Caki2 (cell line): ENCODE measurements around the gene ADAMTS8. TPM values are rescaled to one million over a fixed set of nuclear protein-coding genes. Genes with fewer than 3 reads are reported as not detected.
"Not testable (repeated sequence)": the region's sequence is repeated elsewhere in the genome, so short reads cannot be mapped to it uniquely, and the experiment has no call there.

Experiments used
- DNase-seq: peaks from one replicate; pipeline ENCODE4 v3.0.0-alpha.2; 2015; ENCODE audit warnings: low read depth
- in situ Hi-C: cut with HindIII; loops from 2 replicates; pipeline ENCODE4 v1.10.0; 2016; ENCODE audit warnings: low sequenced_read_pairs, low pct_unique_long_range_greater_than_20kb, mixed read lengths
- total RNA-seq: library from RNA; depleted of rRNA; stranded (reverse); fragments of >200 nt; shearing (Covaris generic); gene quantifications from 2 replicates; pipeline ENCODE4 v1.2.3, GENCODE V29; 2014; ENCODE audit warnings: low replicate concordance

The ADAMTS8 gene
- total RNA-seq, 1 experiment from 2014 or later: 0.74 TPM

GRCh38 chr11:130445788-130446187 is 17.4 kb upstream of the ADAMTS8 start:
- in situ Hi-C loops: no loop called here
- no peak for DNase-seq

DNA sequence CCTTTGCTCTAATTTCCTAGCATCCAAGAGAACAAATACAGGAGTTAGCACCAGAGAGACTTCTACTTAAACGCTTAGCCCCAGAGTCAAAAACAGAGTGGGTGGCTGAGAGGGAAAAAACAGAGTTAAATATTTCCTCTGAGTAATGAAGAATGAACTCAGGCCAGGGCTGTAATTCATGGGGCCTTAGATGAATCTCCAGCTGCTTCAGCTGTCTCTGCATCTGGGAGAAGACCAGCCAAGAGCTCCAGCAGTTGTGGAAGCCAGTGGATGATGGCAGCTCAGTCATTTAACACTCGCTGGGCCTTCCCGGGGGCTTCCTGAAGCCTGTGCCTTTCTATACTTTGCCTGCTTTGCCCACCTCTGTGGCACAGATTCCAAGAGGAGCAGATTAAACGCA is 14.3 kb upstream of the ADAMTS8 start:
- in situ Hi-C loops: no loop called here
- DNase-seq: no peak

- in situ Hi-C loops: no loop called here
- no peak for DNase-seq
Measured at GRCh38 chr11:130441719-130442118, 13.3 kb upstream of the ADAMTS8 start.

- in situ Hi-C loops: no loop called here
- no peak for DNase-seq
Measured at GRCh38 chr11:130439876-130440275, 11.5 kb upstream of the ADAMTS8 start.

GRCh38 chr11:130439160-130439519 is 10.7 kb upstream of the ADAMTS8 start:
- no peak for DNase-seq
- in situ Hi-C loops: no loop called here

DNA sequence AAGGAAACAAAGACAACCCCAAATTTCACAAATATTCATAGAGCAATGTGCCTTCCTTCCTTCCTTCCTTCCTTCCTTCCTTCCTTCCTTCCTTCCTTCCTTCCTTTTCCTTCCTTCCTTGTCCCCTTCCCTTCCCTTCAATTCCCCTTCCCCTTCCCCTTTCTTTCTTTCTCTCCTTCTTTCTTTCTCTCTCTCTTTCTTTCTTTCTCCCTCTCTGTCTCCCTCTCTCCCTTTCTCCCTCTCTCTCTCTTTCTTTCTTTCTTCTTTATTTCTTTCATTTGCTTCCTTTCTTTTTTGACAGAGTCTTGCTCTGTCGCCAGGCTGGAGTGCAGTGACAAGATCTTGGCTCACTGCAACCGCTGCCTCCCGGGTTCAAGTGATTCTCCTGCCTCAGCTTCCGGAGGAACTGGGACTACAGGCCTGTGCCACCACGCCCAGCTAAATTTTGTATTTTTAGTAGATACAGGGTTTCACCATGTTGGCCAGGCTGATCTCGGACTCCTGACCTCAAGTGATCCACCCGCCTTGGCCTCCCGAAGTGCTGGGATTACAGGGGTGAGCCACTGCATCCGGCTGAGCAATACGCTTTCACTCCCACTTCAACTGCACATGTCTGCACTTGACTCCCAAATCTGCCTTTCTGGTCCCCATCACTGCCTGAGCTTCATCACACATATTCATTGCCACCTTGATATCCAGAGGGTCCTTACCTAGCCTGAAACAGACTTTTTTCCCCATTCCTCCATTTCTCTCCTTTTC is 10.2 kb upstream of the ADAMTS8 start:
- DNase-seq, in situ Hi-C loops: not testable (repeated sequence)

DNA sequence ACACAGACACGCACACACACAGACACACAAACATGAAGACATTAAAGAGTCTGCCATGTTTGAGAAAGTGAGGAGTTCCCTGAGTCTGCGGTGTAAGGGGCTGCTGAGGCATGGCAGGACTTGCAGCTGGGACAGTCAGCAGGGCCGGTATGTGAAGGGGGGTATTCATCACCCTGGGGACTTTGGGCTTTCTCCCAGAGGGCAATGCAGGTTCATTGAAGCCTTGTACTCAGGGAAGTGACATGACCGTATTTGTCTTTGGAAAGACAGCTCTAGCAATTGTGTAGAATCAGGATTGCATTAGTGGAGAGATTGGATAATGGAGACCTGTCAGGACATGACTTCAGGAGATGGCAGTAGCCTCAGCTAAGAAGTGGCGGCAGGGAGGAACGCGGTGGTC is 9.4 kb upstream of the ADAMTS8 start:
- in situ Hi-C loops: no loop called here
- no peak for DNase-seq

DNA sequence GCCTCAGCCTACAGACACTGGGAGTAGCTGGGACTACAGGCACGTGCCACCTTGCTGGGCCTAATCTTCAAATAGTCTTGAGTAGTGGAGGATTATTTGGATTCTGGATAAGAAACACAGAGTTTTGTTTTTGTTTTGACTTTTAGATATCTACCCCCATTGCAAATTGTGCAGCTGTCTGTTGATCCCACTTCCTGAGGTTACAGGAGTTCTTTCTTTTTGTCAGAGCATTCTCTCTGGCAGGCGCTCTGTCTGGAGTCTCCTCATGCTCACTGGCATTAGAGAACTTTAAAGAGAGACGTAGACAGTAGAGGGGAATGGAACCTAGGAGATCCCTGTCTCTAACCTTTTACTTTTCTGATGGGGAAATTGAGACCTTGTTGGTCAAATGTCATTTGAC is 7.8 kb upstream of the ADAMTS8 start:
- in situ Hi-C loops: no loop called here
- no peak for DNase-seq

GRCh38 chr11:130435671-130436070 is 7.3 kb upstream of the ADAMTS8 start:
- DNase-seq: no peak
- in situ Hi-C loops: no loop called here

DNA sequence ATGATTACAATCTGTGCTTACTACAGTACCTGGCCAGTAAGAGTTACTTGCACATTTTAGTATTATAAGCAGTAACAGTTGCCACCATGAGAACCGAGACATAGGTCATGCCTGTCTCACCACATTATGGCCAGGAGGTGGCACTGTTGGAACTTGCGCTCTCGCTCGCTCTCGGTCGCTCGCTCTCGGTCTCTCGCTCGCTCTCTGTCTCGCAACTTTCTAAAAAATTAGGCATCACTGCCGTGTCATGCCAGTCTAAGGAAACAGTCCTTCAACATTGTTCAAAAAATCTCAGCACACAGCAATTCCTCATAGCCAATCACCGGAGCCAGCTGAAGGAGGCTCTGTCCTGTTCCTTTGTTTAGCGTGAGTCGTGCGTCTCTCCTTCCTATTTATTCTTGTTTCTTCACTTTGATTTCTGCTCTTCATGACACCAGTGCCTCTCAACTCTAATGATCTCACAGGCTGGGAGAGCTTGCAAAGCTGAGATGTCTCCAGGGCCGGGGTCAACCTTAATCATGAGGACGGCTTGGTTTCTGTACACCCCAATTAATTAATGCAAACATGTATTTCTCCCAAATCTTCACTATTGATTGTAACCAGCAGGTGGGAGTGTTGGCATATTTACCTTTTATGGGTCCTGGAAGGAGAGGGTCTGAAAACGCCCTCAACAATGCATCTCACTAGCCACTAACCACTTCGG is 6.3 kb upstream of the ADAMTS8 start:
- in situ Hi-C loops: no loop called here
- peak; percentile 64 for DNase-seq

GRCh38 chr11:130433357-130433756 is 4.9 kb upstream of the ADAMTS8 start:
- in situ Hi-C loops: no loop called here
- DNase-seq: no peak

GRCh38 chr11:130431801-130432200 is 3.4 kb upstream of the ADAMTS8 start:
- in situ Hi-C loops: no loop called here
- DNase-seq: no peak

DNA sequence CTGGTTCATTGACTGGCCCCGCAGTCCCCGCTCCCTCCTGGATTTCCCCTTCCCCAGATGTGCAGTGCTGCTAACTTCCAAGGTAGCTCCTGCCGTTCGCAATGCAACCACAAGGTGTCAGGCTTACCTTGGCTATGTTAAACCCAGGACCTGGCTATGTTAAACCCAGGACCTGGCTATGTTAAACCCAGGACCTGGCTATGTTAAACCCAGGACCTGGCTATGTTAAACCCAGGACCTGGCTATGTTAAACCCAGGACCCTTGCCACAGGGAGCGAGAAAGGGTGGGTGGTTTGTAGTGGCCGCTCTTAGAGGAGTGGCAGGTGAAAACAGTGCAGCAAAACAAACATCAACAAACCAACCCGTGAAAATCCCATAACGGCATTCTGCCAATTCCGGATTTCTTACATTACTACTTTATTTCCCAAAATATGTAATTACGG is 2.9 kb upstream of the ADAMTS8 start:
- in situ Hi-C loops: no loop called here
- DNase-seq: peak; percentile 24

GRCh38 chr11:130429983-130430382 is 1.6 kb upstream of the ADAMTS8 start:
- in situ Hi-C loops: no loop called here
- DNase-seq: no peak

DNA sequence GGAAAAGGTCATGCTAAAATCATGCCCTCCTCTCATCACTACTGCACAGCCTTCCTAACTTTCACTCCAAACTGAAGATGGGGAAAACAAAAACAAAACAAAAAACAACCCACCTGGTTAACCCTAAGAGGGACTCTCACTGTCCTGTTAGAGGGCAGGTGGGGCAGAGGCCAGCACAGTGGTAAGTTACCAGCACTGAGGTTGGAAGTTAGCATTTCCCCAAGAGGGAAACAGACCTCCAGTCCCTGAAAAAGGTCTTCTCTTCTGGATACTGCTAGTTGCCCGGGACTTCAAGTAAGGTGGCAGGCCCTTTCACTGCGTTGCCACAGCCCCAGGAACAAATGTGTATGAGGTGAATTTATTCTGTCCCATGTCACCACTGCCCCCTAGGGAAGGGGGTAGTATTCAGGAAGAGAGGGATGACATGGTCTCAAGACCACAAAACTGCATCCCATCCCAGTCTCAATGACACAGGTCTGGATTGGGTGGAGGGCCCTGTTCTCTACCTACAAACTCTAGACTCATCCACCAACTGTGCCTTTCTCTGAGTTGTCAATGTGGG is 792 bp upstream of the ADAMTS8 start:
- in situ Hi-C loops: no loop called here
- DNase-seq: no peak

- no peak for DNase-seq
- in situ Hi-C loops: no loop called here
Measured at GRCh38 chr11:130427581-130428315, 661 bp downstream of the ADAMTS8 start.

GRCh38 chr11:130426837-130427341 is 1.5 kb downstream of the ADAMTS8 start:
- in situ Hi-C loops: no loop called here
- DNase-seq: no peak

GRCh38 chr11:130426223-130426836 is 2.1 kb downstream of the ADAMTS8 start:
- in situ Hi-C loops: no loop called here
- DNase-seq: no peak
